HCT116 (cell line): ENCODE measurements around the gene USP21. TPM values are rescaled to one million over a fixed set of nuclear protein-coding genes. Genes with fewer than 3 reads are reported as not detected.

Source experiments
- ATAC-seq: fragments of 200-7000 bp; cut with Tn5 transposase; 2 replicates; pipeline ENCODE4 v1.9.1; 2020; ENCODE audit warnings: mild to moderate bottlenecking, moderate library complexity
- BruUV-seq: library from RNA; stranded (reverse); fragments of 400-500 nt; replicated peaks from 2 replicates; lab custom pipeline; 2021; lab: Mats Ljungman, UMichigan
- CTCF ChIA-PET: fragments of 300-600 bp; sonication (Branson Sonifier 250); formaldehyde crosslinking; loops from one replicate; lab custom pipeline; 2021; ENCODE audit warnings: antibody characterized with exemption; lab: Charles Lee
- POLR2A ChIA-PET: fragments of 300-600, 350-600 bp; sonication (Branson Sonifier 250); formaldehyde crosslinking; loops from one replicate; lab custom pipeline; 2021; ENCODE audit warnings: antibody characterized with exemption; lab: Charles Lee
- RAD21 ChIA-PET, 2 experiments: fragments of 300-600 bp; sonication (Branson Sonifier 250); formaldehyde crosslinking; loops; one replicate each; lab custom pipeline; 2023; ENCODE audit warnings: low total read pairs in 2 of 2; ENCODE audit not compliant: uncharacterized antibody in 2 of 2, unreplicated experiment in 2 of 2, low non-redundant PET in 1 of 2; lab: Charles Lee
- DNase-seq: peaks from one replicate; pipeline ENCODE4 v3.0.0-alpha.2; 2010; ENCODE audit warnings: low read depth, low spot score
- H2AFZ ChIP-seq: fragments of 200-600 bp; shearing (Covaris generic), sonication (generic); 2 replicates; pipeline ENCODE4 v1.6.1; 2017; ENCODE audit warnings: low read depth, mixed run types, mixed read lengths, antibody characterized with exemption, low read length; ENCODE audit not compliant: poor library complexity, severe bottlenecking
- H3K27ac ChIP-seq: 2 replicates; pipeline ENCODE4 v1.5.1; 2012; ENCODE audit warnings: low read depth, low read length
- H3K27me3 ChIP-seq: fragments of 200-600 bp; sonication (generic); 2 replicates; pipeline ENCODE4 v1.6.1; 2016; ENCODE audit warnings: mixed run types, low read length, mixed read lengths; ENCODE audit not compliant: insufficient read depth
- H3K36me3 ChIP-seq, 2 experiments: fragments of 200-500 bp in 1 of 2; fragments of 200-600 bp in 1 of 2; sonication (Bioruptor generic) in 1 of 2; sonication (generic) in 1 of 2; 2 replicates each; pipeline versions ENCODE4 v1.5.1 to v1.6.1; 2014 to 2016; ENCODE audit warnings: low read length in 2 of 2, inconsistent platforms in 1 of 2, mixed read lengths in 1 of 2, mixed run types in 1 of 2; ENCODE audit not compliant: insufficient read depth in 2 of 2, control insufficient read depth in 1 of 2
- H3K4me1 ChIP-seq, 2 experiments: fragments of 200-600 bp in 1 of 2; sonication (generic) in 1 of 2; 2 replicates each; pipeline versions ENCODE4 v1.5.1 to v1.6.1; 2012 to 2017; ENCODE audit warnings: low read length in 2 of 2, inconsistent platforms in 1 of 2, mild to moderate bottlenecking in 1 of 2, mixed read lengths in 1 of 2, mixed run types in 1 of 2, moderate library complexity in 1 of 2; ENCODE audit not compliant: insufficient read depth in 2 of 2, control insufficient read depth in 1 of 2
- H3K4me2 ChIP-seq: fragments of 200-600 bp; sonication (generic); 2 replicates; pipeline ENCODE4 v1.6.1; 2017; ENCODE audit warnings: mixed run types, low read length, mixed read lengths
- H3K4me3 ChIP-seq, 2 experiments: fragments of 200-600 bp in 1 of 2; sonication (generic) in 1 of 2; replicated peaks in 1 of 2; 2 replicates each; pipeline ENCODE4 v1.5.1; 2011 to 2016; ENCODE audit warnings: low read length in 2 of 2, control low read depth in 1 of 2, low read depth in 1 of 2, mild to moderate bottlenecking in 1 of 2, mixed read lengths in 1 of 2, mixed run types in 1 of 2
- H3K79me2 ChIP-seq: fragments of 200-600 bp; sonication (generic); 2 replicates; pipeline ENCODE4 v1.6.1; 2017; ENCODE audit warnings: mild to moderate bottlenecking, mixed run types, low read length, moderate library complexity, mixed read lengths; ENCODE audit not compliant: insufficient read depth
- H3K9ac ChIP-seq: fragments of 200-600 bp; sonication (generic); 2 replicates; pipeline ENCODE4 v1.6.1; 2016; ENCODE audit warnings: low read length, mixed read lengths
- H3K9me2 ChIP-seq: fragments of 200-600 bp; sonication (generic), shearing (Covaris generic); 2 replicates; pipeline ENCODE4 v1.6.1; 2017; ENCODE audit warnings: mixed run types, mild to moderate bottlenecking, moderate library complexity; ENCODE audit not compliant: insufficient read depth
- H3K9me3 ChIP-seq, 2 experiments: fragments of 200-500 bp in 1 of 2; fragments of 200-600 bp in 1 of 2; sonication (Bioruptor generic) in 1 of 2; sonication (generic) in 1 of 2; 2 replicates each; pipeline ENCODE4 v1.6.1; 2014 to 2017; ENCODE audit warnings: low read length in 2 of 2, mixed read lengths in 2 of 2, inconsistent platforms in 1 of 2, low read depth in 1 of 2, mild to moderate bottlenecking in 1 of 2, mixed run types in 1 of 2, moderate library complexity in 1 of 2; ENCODE audit not compliant: control insufficient read depth in 1 of 2, insufficient read depth in 1 of 2
- H4K20me1 ChIP-seq: fragments of 200-600 bp; sonication (generic), shearing (Covaris generic); 2 replicates; pipeline ENCODE4 v1.6.1; 2017; ENCODE audit warnings: mixed run types, mild to moderate bottlenecking, moderate library complexity; ENCODE audit not compliant: insufficient read depth
- CBX3 ChIP-seq: IDR thresholded peaks from 2 replicates; pipeline ENCODE4 v1.6.1; 2012; ENCODE audit warnings: low read depth
- CEBPB ChIP-seq: IDR thresholded peaks from 2 replicates; pipeline ENCODE4 v1.6.1; 2012; ENCODE audit warnings: low read depth
- ELF1 ChIP-seq: IDR thresholded peaks from 2 replicates; pipeline ENCODE4 v1.6.1; 2012; ENCODE audit warnings: low read depth, borderline replicate concordance
- FOSL1 ChIP-seq: IDR thresholded peaks from 2 replicates; pipeline ENCODE4 v1.6.1; 2012; ENCODE audit warnings: low read depth
- RAD21 ChIP-seq: IDR thresholded peaks from 2 replicates; pipeline ENCODE4 v1.6.1; 2012; ENCODE audit warnings: low read depth, mild to moderate bottlenecking
- SIN3A ChIP-seq: IDR thresholded peaks from 2 replicates; pipeline ENCODE4 v1.6.1; 2012; ENCODE audit warnings: low read depth
- SRF ChIP-seq: IDR thresholded peaks from 2 replicates; pipeline ENCODE4 v1.6.1; 2012; ENCODE audit warnings: low read depth
- TCF7L2 ChIP-seq: IDR thresholded peaks from 2 replicates; pipeline ENCODE4 v1.7.0; 2011; ENCODE audit warnings: borderline replicate concordance, inconsistent platforms; ENCODE audit not compliant: insufficient read depth, insufficient read length; ENCODE audit errors: extremely low read depth
- YY1 ChIP-seq: IDR thresholded peaks from 2 replicates; pipeline ENCODE4 v1.6.1; 2011; ENCODE audit warnings: low read length, low read depth, moderate library complexity, mild to moderate bottlenecking; ENCODE audit not compliant: insufficient replicate concordance; ENCODE audit errors: extremely low read depth
- ZFX ChIP-seq: fragments of 450-650 bp; IDR thresholded peaks from 2 replicates; pipeline ENCODE4 v1.6.1; 2017
- ZNF274 ChIP-seq: fragments of 200-500 bp; sonication (Bioruptor generic); IDR thresholded peaks from 2 replicates; pipeline ENCODE4 v1.6.1; 2014; ENCODE audit warnings: mild to moderate bottlenecking, low read depth, low read length, inconsistent platforms
- intact Hi-C: fragments of 100-400 bp; cut with micrococcal nuclease; formaldehyde crosslinking; loops from 2 replicates; pipeline ENCODE4 v1.10.0; 2022
- total RNA-seq: library from RNA; stranded (reverse); gene quantifications from one replicate; pipeline ENCODE4 v1.2.1, GENCODE V29; 2021; ENCODE audit not compliant: unreplicated experiment
- TF ChIP-seq, protein P1 (sequence below): IDR thresholded peaks from 2 replicates; pipeline ENCODE4 v1.6.1; 2012; ENCODE audit warnings: low read depth
- TF ChIP-seq, protein P2 (sequence below): IDR thresholded peaks from 2 replicates; pipeline ENCODE4 v1.6.1; 2011; ENCODE audit warnings: mild to moderate bottlenecking, low read length, moderate library complexity; ENCODE audit not compliant: insufficient replicate concordance; ENCODE audit errors: extremely low read depth
- TF ChIP-seq, protein P3 (sequence below): IDR thresholded peaks from 2 replicates; pipeline ENCODE4 v1.6.1; 2012
- TF ChIP-seq, protein P4 (sequence below), 3 experiments: fragments of 200-600 bp in 1 of 3; sonication (generic) in 1 of 3; IDR thresholded peaks in 2 of 3; conservative IDR thresholded peaks in 1 of 3; 2 replicates each; pipeline ENCODE4 v1.5.1; 2012 to 2017; ENCODE audit warnings: low read depth in 2 of 3, low read length in 2 of 3, antibody characterized with exemption in 1 of 3, borderline replicate concordance in 1 of 3, control low read depth in 1 of 3, mild to moderate bottlenecking in 1 of 3, mixed read lengths in 1 of 3, mixed run types in 1 of 3, moderate library complexity in 1 of 3; ENCODE audit not compliant: insufficient read depth in 1 of 3
- TF ChIP-seq, protein P5 (sequence below): IDR thresholded peaks from 2 replicates; pipeline ENCODE4 v1.6.1; 2012

USP21 gene
- total RNA-seq, 1 experiment from 2014 or later: 22.1 TPM

DNA sequence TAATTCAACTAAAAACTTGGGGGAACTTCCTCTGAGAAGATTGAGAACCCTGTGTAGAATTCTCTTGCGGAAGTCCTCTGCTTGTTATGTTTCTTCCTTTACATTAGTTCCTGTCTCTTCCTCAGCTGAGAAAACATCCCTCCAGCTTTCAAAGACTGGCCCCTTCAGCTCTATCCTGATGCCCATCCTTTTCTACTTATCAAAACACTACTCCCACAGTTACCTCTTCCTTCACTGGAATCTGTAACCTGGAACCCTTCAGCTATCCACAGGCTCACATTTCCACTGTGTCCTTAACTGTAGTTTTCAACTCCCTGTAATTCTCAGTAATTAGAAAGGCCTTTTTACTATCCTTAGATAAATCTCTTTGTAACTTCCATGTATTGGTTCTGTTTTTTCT is 20.9 kb upstream of the USP21 start:
- Histone ChIP-seq H4K20me1 (no peaks in the 10 kb centered on the region), H3K27me3 (no peaks in the 10 kb centered on the region), H3K79me2 (peaks cover 13% of the 10 kb centered on the region), H3K9me3 (no peaks in the 10 kb centered on the region), H3K4me2 (no peak overlapping the region), H3K36me3 (no peaks in the 10 kb centered on the region), H3K27ac (no peak overlapping the region), H3K4me1 (peaks cover 7 to 9% of the 10 kb centered on the region in 2 experiments; a peak in 2 of 4 replicates), H3K9ac (no peak overlapping the region), H3K9me2 (no peaks in the 10 kb centered on the region), H2AFZ (no peak overlapping the region), H3K4me3 (no peak overlapping the region)
- TF ChIP-seq, protein P1, sequence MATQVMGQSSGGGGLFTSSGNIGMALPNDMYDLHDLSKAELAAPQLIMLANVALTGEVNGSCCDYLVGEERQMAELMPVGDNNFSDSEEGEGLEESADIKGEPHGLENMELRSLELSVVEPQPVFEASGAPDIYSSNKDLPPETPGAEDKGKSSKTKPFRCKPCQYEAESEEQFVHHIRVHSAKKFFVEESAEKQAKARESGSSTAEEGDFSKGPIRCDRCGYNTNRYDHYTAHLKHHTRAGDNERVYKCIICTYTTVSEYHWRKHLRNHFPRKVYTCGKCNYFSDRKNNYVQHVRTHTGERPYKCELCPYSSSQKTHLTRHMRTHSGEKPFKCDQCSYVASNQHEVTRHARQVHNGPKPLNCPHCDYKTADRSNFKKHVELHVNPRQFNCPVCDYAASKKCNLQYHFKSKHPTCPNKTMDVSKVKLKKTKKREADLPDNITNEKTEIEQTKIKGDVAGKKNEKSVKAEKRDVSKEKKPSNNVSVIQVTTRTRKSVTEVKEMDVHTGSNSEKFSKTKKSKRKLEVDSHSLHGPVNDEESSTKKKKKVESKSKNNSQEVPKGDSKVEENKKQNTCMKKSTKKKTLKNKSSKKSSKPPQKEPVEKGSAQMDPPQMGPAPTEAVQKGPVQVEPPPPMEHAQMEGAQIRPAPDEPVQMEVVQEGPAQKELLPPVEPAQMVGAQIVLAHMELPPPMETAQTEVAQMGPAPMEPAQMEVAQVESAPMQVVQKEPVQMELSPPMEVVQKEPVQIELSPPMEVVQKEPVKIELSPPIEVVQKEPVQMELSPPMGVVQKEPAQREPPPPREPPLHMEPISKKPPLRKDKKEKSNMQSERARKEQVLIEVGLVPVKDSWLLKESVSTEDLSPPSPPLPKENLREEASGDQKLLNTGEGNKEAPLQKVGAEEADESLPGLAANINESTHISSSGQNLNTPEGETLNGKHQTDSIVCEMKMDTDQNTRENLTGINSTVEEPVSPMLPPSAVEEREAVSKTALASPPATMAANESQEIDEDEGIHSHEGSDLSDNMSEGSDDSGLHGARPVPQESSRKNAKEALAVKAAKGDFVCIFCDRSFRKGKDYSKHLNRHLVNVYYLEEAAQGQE: no peak
- TF ChIP-seq CEBPB (no peak), SIN3A (no peak), TCF7L2 (no peak), ZNF274 (no peak), CBX3 (no peak), FOSL1 (no peak), SRF (no peak), YY1 (no peak), RAD21 (no peak), ELF1 (no peak), ZFX (no peak)
- TF ChIP-seq, protein P2, sequence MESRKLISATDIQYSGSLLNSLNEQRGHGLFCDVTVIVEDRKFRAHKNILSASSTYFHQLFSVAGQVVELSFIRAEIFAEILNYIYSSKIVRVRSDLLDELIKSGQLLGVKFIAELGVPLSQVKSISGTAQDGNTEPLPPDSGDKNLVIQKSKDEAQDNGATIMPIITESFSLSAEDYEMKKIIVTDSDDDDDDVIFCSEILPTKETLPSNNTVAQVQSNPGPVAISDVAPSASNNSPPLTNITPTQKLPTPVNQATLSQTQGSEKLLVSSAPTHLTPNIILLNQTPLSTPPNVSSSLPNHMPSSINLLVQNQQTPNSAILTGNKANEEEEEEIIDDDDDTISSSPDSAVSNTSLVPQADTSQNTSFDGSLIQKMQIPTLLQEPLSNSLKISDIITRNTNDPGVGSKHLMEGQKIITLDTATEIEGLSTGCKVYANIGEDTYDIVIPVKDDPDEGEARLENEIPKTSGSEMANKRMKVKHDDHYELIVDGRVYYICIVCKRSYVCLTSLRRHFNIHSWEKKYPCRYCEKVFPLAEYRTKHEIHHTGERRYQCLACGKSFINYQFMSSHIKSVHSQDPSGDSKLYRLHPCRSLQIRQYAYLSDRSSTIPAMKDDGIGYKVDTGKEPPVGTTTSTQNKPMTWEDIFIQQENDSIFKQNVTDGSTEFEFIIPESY: no peak
- TF ChIP-seq, protein P3, sequence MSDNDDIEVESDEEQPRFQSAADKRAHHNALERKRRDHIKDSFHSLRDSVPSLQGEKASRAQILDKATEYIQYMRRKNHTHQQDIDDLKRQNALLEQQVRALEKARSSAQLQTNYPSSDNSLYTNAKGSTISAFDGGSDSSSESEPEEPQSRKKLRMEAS: no peak
- TF ChIP-seq, protein P4, sequence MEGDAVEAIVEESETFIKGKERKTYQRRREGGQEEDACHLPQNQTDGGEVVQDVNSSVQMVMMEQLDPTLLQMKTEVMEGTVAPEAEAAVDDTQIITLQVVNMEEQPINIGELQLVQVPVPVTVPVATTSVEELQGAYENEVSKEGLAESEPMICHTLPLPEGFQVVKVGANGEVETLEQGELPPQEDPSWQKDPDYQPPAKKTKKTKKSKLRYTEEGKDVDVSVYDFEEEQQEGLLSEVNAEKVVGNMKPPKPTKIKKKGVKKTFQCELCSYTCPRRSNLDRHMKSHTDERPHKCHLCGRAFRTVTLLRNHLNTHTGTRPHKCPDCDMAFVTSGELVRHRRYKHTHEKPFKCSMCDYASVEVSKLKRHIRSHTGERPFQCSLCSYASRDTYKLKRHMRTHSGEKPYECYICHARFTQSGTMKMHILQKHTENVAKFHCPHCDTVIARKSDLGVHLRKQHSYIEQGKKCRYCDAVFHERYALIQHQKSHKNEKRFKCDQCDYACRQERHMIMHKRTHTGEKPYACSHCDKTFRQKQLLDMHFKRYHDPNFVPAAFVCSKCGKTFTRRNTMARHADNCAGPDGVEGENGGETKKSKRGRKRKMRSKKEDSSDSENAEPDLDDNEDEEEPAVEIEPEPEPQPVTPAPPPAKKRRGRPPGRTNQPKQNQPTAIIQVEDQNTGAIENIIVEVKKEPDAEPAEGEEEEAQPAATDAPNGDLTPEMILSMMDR (IDR thresholded peaks at IDR 0.05 in 2 of 3, conservative IDR thresholded peaks at IDR 0.05 in 1 of 3; ENCODE audit: borderline replicate concordance in 1 of 3, insufficient read depth in 1 of 3, low read depth in 2 of 3, low read length in 2 of 3): no peak
- TF ChIP-seq, protein P5, sequence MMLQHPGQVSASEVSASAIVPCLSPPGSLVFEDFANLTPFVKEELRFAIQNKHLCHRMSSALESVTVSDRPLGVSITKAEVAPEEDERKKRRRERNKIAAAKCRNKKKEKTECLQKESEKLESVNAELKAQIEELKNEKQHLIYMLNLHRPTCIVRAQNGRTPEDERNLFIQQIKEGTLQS: no peak
- no peak for DNase-seq
- intact Hi-C loops: loop anchor here (5.0 kb wide), 1 partner anchor 301 kb away; no protein-coding TSS in a partner anchor
- POLR2A ChIA-PET: no interaction called here
- RAD21 ChIA-PET: no interaction called here
- BruUV-seq: no TSS peak
- ATAC-seq: no peak
- CTCF ChIA-PET: interaction anchor here (0.9 to 1.4 kb wide), 3 partner anchors 67 to 303 kb away, joined by 3 to 4 read pairs (median 3); no protein-coding TSS in a partner anchor
